MV-4-11 (cell line): Measurements from ENCODE around the gene CMKLR1.

ENCODE experiments used
- DNase-seq: peaks from one replicate; lab custom pipeline; 2025; lab: John Stamatoyannopoulos, UW

CMKLR1 gene

DNA sequence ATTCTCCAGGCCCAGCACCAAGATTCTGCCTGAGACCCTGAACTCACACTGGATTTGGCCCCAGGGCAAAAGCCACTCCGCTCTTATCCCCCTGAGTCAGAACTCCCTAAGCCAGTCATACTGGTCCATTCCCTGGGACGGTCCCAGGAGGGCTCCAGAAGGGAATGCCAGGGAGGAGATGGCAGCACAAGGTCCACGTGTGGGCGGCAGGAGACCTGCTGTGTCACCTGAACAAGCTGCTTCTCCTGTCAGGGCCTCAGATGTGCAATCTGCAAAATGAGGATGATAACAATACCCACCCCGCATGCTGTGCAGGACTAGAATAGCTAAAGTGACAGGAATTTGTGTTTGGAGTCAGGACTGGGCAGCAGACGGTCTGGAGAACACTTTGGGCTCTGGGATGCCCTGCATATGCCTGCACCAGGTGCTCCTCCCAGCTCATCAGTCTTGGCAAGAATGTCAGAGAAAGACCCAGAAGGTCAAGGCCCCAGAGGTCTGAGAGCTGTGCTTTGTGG, 40.3 kb downstream of the CMKLR1 start:
- DNase-seq = no peak

DNA sequence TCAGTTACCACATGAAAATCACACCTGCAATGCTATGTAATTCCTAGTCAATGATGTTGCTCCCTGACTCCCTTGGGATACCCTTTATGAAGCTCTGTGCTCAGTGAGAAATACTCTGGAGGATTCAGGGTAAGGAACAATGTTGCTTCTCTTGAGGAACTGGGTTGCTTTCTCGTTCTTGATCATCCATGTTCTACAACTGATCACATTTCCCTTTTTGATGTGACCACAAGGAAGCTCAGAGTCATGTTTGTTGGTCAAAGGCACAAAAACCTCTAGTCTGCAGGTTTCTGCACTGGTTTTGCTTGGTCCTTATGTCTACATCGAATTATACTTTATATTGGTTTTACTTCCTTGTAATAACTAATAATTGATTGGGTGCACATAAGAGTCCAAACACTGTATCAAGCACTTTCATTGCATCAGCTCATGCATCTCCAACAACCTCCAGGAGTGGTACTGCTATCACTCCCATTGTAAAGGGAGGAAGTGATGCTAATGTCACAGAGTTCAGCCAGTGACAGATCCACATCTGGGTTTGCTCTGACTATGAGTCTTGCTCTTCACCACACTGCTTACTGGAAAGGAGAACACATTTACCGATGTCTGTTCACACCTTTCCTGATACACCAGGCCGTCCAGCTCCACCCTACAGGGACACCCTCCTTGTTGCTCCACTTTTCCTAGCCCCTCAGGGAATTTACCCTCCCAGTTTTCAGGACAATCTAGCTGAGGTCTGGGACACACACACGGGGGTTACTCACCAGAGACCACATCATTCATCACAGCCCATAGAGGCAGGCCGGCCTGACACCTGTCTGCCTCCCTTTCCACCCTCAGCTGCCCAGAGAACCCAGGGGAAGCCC, 41.0 kb downstream of the CMKLR1 start:
- DNase-seq = peak; percentile 84

DNA sequence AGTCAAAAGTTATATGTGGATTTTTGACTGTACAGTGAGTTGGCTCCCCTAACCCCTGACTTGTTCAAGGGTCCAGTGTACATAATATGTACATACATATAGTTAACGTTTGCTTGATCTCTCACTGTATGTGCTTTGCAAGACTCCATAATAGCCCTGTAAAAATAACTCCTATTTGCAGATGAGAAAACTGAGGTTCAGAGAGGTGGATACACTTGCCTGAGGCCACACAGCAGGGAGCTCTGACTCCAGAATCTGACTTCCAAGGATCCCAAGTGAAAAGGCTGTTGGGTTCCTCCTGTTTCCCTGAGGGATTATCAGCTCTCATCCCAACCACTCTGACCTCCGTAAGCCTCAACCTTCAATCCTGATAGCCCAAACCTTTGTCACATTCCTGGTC, 41.7 kb downstream of the CMKLR1 start:
- no peak for DNase-seq

DNA sequence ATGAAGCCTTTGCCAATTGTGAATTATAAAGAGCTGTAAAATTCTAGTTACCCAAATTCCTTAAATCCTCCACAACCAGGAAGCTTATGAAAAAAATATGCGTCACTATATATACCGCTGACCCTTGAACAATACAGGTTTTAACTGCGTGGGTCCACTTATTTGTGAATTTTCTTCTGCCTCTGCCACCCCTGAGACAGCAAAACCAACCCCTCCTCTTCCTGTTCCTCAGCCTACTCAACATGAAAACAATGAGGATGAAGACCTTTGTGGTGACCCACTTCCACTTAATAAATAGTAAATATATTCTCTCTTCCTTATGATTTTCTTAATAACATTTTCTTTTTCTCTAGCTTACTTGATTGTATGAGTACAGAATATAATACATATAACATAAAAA, 42.2 kb downstream of the CMKLR1 start:
- DNase-seq = no peak

- no peak for DNase-seq
Measured at GRCh38 chr12:108295641-108296040, 43.5 kb downstream of the CMKLR1 start.

- no peak for DNase-seq
Measured at GRCh38 chr12:108289350-108290161, 49.6 kb downstream of the CMKLR1 start.

DNA sequence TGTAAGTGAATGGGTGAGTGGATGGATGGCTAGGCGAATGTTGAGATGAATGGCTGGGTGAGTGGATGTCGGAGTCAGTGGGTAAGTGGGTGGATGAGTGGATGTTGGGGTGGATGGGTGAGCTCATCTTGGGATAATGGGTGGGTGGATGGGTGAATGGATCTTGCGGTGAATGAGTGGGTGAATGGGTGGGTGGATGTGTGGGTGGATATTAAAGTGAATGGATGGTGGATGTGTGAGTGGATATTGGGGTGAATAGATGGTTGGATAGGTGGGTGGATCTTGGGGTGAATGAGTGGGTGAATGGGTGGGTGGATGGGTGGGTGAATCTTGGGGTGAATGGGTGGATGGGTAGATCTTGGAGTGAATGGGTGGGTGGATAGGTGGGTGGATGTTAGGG, 51.9 kb downstream of the CMKLR1 start:
- DNase-seq = no peak

- DNase-seq = no peak
Measured at GRCh38 chr12:108285016-108285415, 54.1 kb downstream of the CMKLR1 start.

DNA sequence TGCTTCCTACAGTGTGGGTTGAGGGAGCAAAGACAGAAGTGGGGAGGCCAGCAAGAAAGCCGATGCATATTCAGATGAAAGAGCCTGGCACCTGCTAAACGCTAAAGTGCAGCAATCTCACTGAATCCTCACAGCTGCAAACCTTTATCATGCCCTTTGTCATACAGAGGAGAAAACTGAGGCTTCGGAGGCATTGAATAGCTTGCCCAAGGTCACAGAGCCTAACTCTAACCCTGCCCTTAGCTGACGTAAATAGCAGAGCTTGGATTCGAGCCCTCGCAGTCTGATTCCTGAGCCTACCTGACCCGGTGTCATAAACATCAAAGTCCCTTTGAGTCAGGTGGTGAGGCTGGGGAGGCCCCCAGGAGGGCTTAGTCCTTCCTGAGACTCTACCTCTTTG, 54.9 kb downstream of the CMKLR1 start:
- no peak for DNase-seq

GRCh38 chr12:108282676-108283075, 56.4 kb downstream of the CMKLR1 start:
- peak; percentile 72 for DNase-seq

- no peak for DNase-seq
Measured at GRCh38 chr12:108282160-108282559, 57.0 kb downstream of the CMKLR1 start.

DNA sequence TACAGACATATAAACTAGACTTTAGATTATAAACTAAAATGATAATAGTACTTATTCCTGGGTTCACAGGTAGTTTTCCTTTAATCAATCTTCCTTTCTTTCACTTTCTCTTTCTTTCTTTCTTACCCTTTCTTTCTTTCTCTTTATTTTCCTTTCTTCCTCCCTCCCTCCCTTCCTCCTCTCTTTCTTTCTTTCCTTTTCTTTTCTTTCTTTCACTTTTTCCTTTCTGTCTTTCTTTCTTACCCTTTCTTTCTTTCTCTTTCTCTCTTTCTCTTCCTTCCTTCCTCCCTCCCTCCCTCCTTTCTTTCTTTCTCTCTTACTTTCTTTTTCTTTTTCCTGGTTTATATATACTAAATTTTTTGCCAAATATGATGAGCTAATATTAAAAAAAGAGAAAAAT, 61.5 kb downstream of the CMKLR1 start:
- no peak for DNase-seq

DNA sequence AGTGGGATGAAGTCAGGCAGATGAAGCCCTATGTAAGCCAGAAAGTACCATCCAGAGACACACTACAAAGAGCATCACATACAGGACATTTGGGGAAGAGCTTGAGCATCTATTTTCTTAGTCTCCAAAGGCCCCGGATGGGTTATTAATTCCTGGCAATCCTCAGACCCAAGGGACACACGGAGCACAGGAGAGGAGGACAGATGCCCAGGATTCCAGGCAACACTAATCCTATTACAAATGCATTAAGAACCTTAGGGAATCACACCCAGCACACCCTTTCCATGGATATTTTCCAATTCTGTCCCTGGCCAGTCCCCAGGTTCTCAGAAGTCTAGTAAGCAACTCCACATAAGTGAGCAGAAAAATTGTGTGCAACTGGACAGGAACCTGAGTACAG, 65.9 kb downstream of the CMKLR1 start:
- DNase-seq = no peak

GRCh38 chr12:108271951-108272872, 66.9 kb downstream of the CMKLR1 start:
- DNase-seq = no peak

GRCh38 chr12:108270849-108271143, 68.3 kb downstream of the CMKLR1 start:
- no peak for DNase-seq

DNA sequence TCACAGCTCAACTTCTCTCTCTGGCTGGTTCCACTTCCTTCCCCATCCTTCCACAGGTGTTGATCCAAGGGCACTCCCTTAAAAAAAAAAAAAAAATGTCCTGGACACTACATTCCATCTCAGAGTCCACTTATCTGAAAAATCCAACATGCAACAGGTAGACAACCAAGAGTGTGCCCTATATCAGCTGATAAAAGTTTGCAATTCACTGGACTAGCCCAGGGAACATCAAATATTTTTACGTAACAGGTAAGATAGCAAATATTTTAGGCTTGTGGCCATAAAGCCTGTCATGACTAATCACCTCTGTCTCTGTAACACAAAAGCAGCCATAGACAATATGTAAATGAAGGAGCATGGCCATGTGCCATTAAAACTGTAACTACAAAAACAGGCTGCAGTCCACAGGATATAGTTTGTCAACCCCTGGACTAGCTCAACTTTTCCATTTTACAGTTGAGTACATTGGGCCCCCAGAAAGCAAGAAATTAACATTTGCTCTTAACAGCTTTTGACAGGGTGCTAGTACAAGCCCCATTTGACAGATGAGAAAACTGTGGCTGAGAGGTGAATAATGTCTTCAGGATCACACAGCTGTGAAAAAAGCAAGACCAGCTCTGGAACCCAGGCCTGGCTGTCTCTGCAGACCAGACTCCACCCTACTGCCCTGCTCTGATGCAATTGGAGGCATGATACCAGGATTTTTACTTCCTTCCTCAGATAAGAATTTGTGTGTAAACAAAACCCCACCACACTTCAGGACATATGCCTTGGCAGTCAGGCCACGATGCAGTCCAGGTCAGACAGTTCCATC, 68.9 kb downstream of the CMKLR1 start:
- peak; percentile 7 for DNase-seq

DNA sequence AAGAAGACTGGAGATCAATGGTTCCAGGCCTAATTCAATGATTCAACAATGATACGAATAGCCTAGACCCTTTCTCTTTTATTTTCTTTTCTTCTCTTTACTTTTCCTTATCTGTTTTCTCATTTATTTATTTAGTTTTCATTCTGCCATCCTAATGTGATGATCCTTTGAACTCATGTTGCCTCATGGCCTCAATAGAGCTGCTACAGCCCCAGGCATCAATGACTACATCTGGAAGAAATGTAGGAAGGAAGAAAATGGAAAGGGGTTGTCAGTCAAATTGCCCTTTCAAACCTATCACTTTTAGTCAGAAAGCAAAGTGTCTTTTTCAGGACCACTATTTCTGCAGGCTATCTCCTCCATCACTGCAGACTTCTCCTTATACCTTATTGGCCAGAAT, 69.9 kb downstream of the CMKLR1 start:
- no peak for DNase-seq

DNA sequence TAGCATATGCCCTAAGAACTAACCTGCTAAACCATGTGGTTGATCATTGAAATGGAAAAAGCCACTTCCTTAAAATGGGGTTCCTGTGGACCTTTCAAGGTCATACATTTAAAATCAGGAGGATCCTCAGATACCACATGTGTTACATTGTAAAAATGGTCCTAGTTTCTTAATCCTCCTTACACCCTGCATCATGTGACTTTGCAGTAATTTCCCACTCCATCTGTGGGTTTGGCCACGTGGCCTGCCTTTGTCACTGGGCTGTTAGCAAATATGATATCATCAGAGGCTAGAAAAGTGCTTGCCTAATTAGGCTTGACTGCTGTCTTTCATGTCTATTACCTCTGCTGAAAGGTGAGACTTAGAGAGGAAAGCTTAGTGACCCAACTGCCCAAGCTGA, 70.7 kb downstream of the CMKLR1 start:
- peak; percentile 12 for DNase-seq

DNA sequence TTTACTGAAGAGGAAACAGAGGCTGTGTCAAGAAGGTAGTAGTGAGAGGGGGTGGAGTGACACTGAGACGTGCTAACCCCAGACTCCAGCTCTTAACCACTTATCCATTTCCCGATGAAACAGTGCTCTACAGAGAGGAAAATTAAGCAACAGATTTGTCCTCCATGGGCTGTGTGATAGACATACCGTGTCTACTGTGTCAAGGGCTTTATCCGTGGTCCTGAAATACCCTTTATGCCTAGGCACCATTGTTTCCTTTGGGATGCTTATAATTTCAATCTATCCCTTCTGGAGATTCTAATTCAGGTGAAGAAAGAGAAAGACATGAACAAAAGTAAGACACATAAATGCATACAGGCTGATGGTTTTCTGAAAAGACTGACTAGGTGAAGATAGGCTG, 71.7 kb downstream of the CMKLR1 start:
- DNase-seq = no peak

GRCh38 chr12:108266131-108266530, 73.0 kb downstream of the CMKLR1 start:
- no peak for DNase-seq

GRCh38 chr12:108265505-108265904, 73.6 kb downstream of the CMKLR1 start:
- DNase-seq = no peak
